Left lung (tissue), 10 donors: Measurements from ENCODE around the gene OR13G1. TPM values are rescaled to one million over a fixed set of nuclear protein-coding genes. Genes with fewer than 3 reads are reported as not detected.

Experiments
- ATAC-seq: fragments of 200-7000 bp; cut with Tn5 transposase; one replicate; pipeline ENCODE4 v1.9.1; 2020; ENCODE audit warnings: moderate library complexity
- DNase-seq, 4 donors: peaks; one replicate each; pipeline ENCODE4 v3.0.0-alpha.2; 2013 to 2020
- H3K27ac ChIP-seq, 2 donors: fragments of 200-600 bp; sonication (generic) in 1 of 2; one replicate each; pipeline versions ENCODE4 v1.5.0 to v1.8.0; 2020 to 2021
- H3K27me3 ChIP-seq, 2 donors: fragments of 200-600 bp; sonication (generic) in 1 of 2; one replicate each; pipeline versions ENCODE4 v1.5.0 to v1.8.0; 2020 to 2021
- H3K36me3 ChIP-seq, 2 donors: fragments of 200-600 bp; sonication (generic) in 1 of 2; one replicate each; pipeline versions ENCODE4 v1.5.0 to v1.8.0; 2020 to 2021
- H3K4me1 ChIP-seq, 2 donors: fragments of 200-600 bp; one replicate each; pipeline ENCODE4 v1.8.0; 2021
- H3K4me3 ChIP-seq, 2 donors: fragments of 200-600 bp; sonication (generic) in 1 of 2; one replicate each; pipeline versions ENCODE4 v1.5.0 to v1.8.0; 2020 to 2021; ENCODE audit warnings: mild to moderate bottlenecking in 1 of 2
- H3K9me3 ChIP-seq, 2 donors: fragments of 200-600 bp; sonication (generic) in 1 of 2; one replicate each; pipeline versions ENCODE4 v1.5.0 to v1.8.0; 2020 to 2021
- CTCF ChIP-seq, 2 donors: fragments of 200-600 bp; sonication (generic) in 1 of 2; IDR thresholded peaks; one replicate each; pipeline versions ENCODE4 v1.5.0 to v1.8.0; 2021; ENCODE audit warnings: antibody characterized with exemption in 2 of 2
- intact Hi-C, 2 donors: fragments of 100-400 bp; cut with DNase I; formaldehyde crosslinking; loops; one replicate each; pipeline versions ENCODE4 v1.11.2 to v1.14.2; 2022
- polyA plus RNA-seq, 6 donors: library from polyadenylated mRNA; unstranded; fragments of 120-200 nt; gene quantifications; one replicate each; pipeline ENCODE4 v1.2.1, GENCODE V29; 2013; ENCODE audit not compliant: insufficient read length in 6 of 6
- total RNA-seq, 2 donors: library from RNA; stranded (reverse); fragmentation: NEBNext Ultra II Directional; extraction: Animal tissue kit (Norgen Biotek cat#: 25700); gene quantifications; one replicate each; pipeline ENCODE4 v1.2.1, GENCODE V29; 2021
- donor health status: DM: no; HTN: yes; CAD: no.
- donor health status: DM: no; HTN: no; CAD: no.

Gene OR13G1
- total and polyA plus RNA-seq, 8 donors, result not detected

GRCh38 chr1:247653040-247653439 lies 26.5 kb downstream of the OR13G1 start:
- ATAC-seq, result no peak
- H3K4me3 ChIP-seq, result no peak overlapping the region
- no peaks in the 10 kb centered on the region for H3K9me3 ChIP-seq
- no peaks in the 10 kb centered on the region for H3K27me3 ChIP-seq
- H3K27ac ChIP-seq, result no peak overlapping the region
- H3K4me1 ChIP-seq, result no peaks in the 10 kb centered on the region
- TF ChIP-seq CTCF (IDR thresholded peaks at IDR 0.05), result no peak
- H3K36me3 ChIP-seq, result no peaks in the 10 kb centered on the region
- DNase-seq, result no peak
- intact Hi-C loops, result no loop called here

GRCh38 chr1:247647864-247648263 lies 31.7 kb downstream of the OR13G1 start:
- TF ChIP-seq CTCF (IDR thresholded peaks at IDR 0.05), result no peak
- Histone ChIP-seq H3K4me3 (no peak overlapping the region), H3K9me3 (no peaks in the 10 kb centered on the region), H3K36me3 (no peaks in the 10 kb centered on the region), H3K27me3 (no peaks in the 10 kb centered on the region), H3K27ac (no peak overlapping the region), H3K4me1 (no peaks in the 10 kb centered on the region)
- DNase-seq, result no peak
- ATAC-seq, result no peak
- intact Hi-C loops, result no loop called here

GRCh38 chr1:247646867-247647266 lies 32.7 kb downstream of the OR13G1 start:
- DNase-seq (no peak), ATAC-seq (no peak)
- H3K36me3 ChIP-seq, result no peaks in the 10 kb centered on the region
- TF ChIP-seq CTCF (IDR thresholded peaks at IDR 0.05), result no peak
- intact Hi-C loops, result no loop called here
- no peak overlapping the region for H3K4me3 ChIP-seq
- H3K27me3 ChIP-seq, result no peaks in the 10 kb centered on the region
- H3K9me3 ChIP-seq, result no peaks in the 10 kb centered on the region
- no peaks in the 10 kb centered on the region for H3K4me1 ChIP-seq
- no peak overlapping the region for H3K27ac ChIP-seq

GRCh38 chr1:247642742-247643141 lies 36.8 kb downstream of the OR13G1 start:
- no peak overlapping the region for H3K27ac ChIP-seq
- peaks cover 0 to 4% of the 10 kb centered on the region in 2 donors for H3K9me3 ChIP-seq
- H3K36me3 ChIP-seq, result no peaks in the 10 kb centered on the region
- H3K4me1 ChIP-seq, result no peaks in the 10 kb centered on the region
- intact Hi-C loops, result no loop called here
- peaks cover 0 to 16% of the 10 kb centered on the region in 2 donors for H3K27me3 ChIP-seq
- no peak for ATAC-seq
- no peak for DNase-seq
- H3K4me3 ChIP-seq, result no peak overlapping the region
- no peak for TF ChIP-seq CTCF (IDR thresholded peaks at IDR 0.05)

GRCh38 chr1:247639381-247639981 lies 40.1 kb downstream of the OR13G1 start:
- peak; percentile 6 to 89 (median 60) for DNase-seq
- Histone ChIP-seq H3K4me3 (peak overlapping the region; percentile 10 to 22), H3K36me3 (no peaks in the 10 kb centered on the region), H3K4me1 (no peaks in the 10 kb centered on the region), H3K27me3 (peaks cover 0 to 16% of the 10 kb centered on the region in 2 donors), H3K9me3 (peaks cover 0 to 4% of the 10 kb centered on the region in 2 donors), H3K27ac (peak overlapping the region in 1 of 2 donors; percentile 29)
- intact Hi-C loops, result no loop called here
- peak; percentile 99 for ATAC-seq
- TF ChIP-seq CTCF (IDR thresholded peaks at IDR 0.05), result no peak
